ENCODE measurements around the gene MORN1.
"Not testable (repeated sequence)": the region's sequence is repeated elsewhere in the genome, so short reads cannot be mapped to it uniquely, and the experiment has no call there.

Gene MORN1

DNA sequence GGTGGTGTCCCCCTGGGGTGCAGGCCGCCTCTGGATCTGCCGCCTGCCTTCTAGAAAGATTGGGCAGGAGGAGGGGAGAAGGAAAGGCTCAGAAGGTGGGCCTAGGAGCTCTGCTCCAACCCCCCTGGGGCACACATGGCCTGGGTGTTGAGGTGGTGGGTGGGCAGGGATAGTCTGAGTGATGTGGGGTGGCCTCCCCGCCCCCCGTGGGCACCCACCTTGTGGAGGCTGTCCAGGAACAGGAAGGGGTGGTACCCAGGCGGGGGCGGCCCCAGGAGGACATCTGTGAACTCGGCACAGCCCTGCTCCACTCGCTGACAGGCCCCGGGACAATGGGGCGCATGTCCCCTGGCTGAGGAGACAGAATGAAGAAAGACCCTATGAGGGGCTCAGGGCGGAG is 54.9 kb downstream of the MORN1 start:
- H3K4me3 ChIP-seq (ENCODE audit: low read depth, low read length), result no peak overlapping the region
- TF ChIP-seq, protein P1, sequence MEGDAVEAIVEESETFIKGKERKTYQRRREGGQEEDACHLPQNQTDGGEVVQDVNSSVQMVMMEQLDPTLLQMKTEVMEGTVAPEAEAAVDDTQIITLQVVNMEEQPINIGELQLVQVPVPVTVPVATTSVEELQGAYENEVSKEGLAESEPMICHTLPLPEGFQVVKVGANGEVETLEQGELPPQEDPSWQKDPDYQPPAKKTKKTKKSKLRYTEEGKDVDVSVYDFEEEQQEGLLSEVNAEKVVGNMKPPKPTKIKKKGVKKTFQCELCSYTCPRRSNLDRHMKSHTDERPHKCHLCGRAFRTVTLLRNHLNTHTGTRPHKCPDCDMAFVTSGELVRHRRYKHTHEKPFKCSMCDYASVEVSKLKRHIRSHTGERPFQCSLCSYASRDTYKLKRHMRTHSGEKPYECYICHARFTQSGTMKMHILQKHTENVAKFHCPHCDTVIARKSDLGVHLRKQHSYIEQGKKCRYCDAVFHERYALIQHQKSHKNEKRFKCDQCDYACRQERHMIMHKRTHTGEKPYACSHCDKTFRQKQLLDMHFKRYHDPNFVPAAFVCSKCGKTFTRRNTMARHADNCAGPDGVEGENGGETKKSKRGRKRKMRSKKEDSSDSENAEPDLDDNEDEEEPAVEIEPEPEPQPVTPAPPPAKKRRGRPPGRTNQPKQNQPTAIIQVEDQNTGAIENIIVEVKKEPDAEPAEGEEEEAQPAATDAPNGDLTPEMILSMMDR (IDR thresholded peaks at IDR 0.05; ENCODE audit: insufficient read depth, low read depth, low read length, missing control alignments), result no peak
- DNase-seq (ENCODE audit: low read depth), result no peak

DNA sequence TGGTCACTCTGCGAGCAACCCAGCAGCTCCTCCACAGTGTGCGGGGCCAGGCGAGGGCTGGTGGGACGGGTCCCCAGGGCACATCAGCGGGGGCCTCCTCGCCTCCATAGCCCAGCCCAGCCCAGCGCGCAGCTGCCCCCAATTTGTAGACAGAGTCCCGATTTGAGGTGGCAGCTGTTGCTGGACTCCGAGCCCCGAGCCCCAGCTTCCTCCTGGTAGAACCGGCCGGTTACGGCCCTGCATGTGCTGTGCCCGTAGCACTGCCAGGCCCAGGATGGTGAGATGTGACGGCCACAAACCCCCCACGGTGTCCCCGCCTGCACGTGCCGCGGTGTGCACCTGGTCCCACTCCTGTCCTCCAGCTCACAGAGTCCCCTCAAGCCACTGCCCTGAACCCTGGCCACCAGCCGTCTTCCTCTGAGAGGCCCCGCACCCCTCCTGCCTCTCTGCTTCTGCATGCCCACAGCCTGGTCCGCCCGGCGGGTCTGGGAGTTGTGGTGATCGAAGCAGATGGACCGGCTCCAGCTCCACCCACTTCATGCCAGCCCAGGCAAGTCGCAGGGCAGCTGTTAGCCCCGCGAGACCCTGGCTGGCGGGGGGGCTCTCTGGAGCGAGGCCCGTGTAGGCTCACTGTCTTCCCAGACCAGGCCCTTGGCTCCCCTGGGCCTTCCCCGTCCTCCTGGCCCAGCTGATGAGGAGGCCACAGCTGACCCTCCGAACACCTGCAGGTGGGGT is 55.5 kb downstream of the MORN1 start:
- no peak overlapping the region for H3K4me3 ChIP-seq (ENCODE audit: low read depth, low read length)
- TF ChIP-seq, protein P1 (IDR thresholded peaks at IDR 0.05; ENCODE audit: insufficient read depth, low read depth, low read length, missing control alignments), result no peak
- no peak for DNase-seq (ENCODE audit: low read depth)

DNA sequence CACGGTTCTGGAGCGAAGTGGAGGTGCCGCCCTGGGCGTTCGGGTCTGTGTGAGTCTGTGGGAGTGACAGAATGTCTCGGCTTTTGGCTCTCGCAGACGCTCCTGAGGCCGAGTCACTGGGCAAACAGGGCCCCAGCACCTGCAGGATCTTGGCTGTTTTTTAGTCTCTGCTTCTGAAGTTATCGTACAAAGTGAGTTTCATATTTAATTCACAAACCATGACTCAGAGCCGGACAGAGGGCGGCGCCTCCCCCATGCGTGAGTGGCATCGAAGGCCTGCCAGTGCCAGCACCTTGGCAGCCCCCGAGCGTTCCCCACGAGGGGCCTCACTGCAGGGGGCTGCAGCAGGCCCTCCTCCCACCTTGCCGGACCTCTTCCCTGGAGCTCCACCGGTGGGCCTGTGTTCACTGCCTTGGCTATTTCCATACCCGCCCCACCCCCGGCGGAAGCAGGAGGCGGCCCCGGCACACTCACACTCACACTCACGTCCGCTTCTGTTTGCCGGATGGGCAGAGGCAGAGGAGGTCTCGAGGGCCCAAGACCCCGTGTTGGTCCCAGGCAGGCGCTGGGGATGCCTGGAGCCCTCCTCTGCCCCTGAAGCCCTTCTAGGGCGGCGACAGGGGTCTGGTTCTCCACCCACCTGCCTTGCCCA is 56.3 kb downstream of the MORN1 start:
- no peak overlapping the region for H3K4me3 ChIP-seq (ENCODE audit: low read depth, low read length)
- no peak for DNase-seq (ENCODE audit: low read depth)
- TF ChIP-seq, protein P1 (IDR thresholded peaks at IDR 0.05; ENCODE audit: insufficient read depth, low read depth, low read length, missing control alignments), result no peak

DNA sequence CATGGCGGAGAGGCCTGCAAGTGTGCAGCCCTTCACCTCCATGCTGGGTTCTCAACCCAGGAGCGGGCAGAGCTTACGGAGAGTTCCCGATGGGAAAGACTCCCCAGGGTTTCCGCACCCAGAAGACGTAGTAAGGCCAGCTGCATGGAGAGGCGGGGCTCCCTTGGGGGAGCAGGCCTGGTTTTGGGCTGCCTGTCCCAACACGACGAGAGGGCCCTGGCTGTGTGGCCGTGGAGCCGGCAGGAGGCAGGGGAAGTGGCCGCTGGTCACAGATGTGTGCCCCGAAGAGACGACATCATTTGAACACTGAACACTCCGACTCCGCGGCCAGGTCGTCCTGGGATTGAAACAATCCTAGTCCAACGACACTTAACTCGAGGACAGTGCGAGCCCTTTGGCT is 57.0 kb downstream of the MORN1 start:
- TF ChIP-seq, protein P1 (IDR thresholded peaks at IDR 0.05; ENCODE audit: insufficient read depth, low read depth, low read length, missing control alignments), result no peak
- DNase-seq (ENCODE audit: low read depth), result no peak
- no peak overlapping the region for H3K4me3 ChIP-seq (ENCODE audit: low read depth, low read length)

DNA sequence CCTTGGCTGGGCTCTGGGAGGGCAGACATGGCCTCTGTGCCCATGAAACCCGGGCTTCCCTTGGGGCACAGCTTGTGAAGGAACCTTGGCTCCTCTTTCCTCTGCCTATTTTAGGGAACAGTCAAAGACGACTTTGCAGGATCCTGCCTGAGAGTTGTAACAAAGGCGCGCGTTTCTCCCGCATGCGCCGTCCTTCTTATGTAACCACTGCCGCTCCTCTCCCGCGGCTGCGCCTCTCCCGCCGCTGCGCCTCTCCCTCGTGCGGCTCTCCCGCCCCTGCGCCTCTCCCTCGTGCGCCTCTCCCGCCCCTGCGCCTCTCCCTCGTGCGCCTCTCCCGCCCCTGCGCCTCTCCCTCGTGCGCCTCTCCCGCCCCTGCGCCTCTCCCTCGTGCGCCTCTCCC is 59.8 kb downstream of the MORN1 start:
- not testable (repeated sequence) for DNase-seq (ENCODE audit: low read depth); H3K4me3 ChIP-seq (ENCODE audit: low read depth, low read length)

DNA sequence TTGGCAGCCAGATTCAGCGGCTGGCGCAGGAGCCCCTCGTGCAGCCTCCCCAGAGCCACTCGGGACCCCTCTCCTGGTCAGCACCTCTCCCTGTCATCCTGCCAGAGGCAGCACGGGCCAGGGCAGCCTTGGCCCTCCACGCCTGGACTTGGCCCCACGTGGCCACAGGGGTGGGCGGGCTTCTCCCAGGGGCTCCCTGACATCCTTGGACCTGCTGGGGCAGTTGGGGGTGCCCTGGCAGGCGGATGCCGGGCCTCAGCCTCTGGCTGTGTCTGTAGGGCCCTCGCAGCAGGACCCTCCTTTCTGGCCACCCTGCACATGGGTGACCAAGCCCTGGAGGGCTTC is 60.2 kb downstream of the MORN1 start:
- TF ChIP-seq, protein P1 (IDR thresholded peaks at IDR 0.05; ENCODE audit: insufficient read depth, low read depth, low read length, missing control alignments), result no peak
- H3K4me3 ChIP-seq (ENCODE audit: low read depth, low read length), result no peak overlapping the region
- DNase-seq (ENCODE audit: low read depth), result no peak

DNA sequence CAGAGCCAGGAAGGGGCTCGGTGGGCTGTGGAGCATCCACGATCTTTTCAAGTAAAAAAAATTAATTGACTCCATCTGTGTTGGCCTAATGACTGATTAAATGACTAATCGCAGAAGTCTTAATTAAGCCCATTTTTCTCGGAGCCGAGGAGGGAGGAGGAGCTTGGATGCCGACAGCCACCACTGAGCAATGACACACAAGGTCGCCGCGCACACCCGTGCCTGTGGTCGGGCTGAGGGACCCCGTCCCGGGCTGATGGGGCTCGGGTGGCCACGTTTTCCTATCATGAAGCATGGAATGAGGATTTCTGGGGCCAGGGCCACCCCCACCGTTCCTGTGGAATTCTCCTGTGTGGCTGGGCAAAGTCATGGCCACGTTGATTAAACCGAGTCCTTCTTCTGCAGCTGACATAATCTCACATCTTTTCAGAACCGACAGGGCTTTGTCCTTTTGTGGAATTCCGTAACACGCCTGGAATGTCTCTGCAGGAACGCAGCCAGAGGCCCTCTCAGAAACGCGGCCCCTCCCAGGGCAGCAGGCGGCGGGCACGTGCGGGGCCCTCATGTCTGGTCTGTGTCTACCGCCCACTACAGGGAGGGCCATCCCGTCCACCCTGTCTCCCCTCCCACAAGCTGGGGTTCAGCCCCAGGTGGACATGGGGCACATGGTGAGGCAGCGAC is 60.7 kb downstream of the MORN1 start:
- H3K4me3 ChIP-seq (ENCODE audit: low read depth, low read length), result no peak overlapping the region
- no peak for DNase-seq (ENCODE audit: low read depth)
- TF ChIP-seq, protein P1 (IDR thresholded peaks at IDR 0.05; ENCODE audit: insufficient read depth, low read depth, low read length, missing control alignments), result no peak
